Smooth muscle cell (in vitro differentiated cells): ENCODE results near the gene MYOT. TPM values are rescaled to one million over a fixed set of nuclear protein-coding genes. Genes with fewer than 3 reads are reported as not detected.
"Not testable (repeated sequence)": the region's sequence is repeated elsewhere in the genome, so short reads cannot be mapped to it uniquely, and the experiment has no call there.

Source experiments
- DNase-seq: peaks from one replicate; lab custom pipeline; 2025; ENCODE audit not compliant: unreplicated experiment; lab: John Stamatoyannopoulos, UW
- H2AFZ ChIP-seq: fragments of 200-600 bp; sonication (generic); 2 replicates; pipeline ENCODE4 v1.6.0; 2016; ENCODE audit warnings: antibody characterized with exemption, low read depth, mild to moderate bottlenecking
- H3F3A ChIP-seq: fragments of 200-600 bp; sonication (generic); 2 replicates; pipeline ENCODE4 v1.6.0; 2017; ENCODE audit warnings: antibody characterized with exemption, low read depth
- H3K27ac ChIP-seq: fragments of 200-600 bp; sonication (generic); 2 replicates; pipeline ENCODE4 v1.5.1; 2016; ENCODE audit warnings: low read depth, mild to moderate bottlenecking
- H3K27me3 ChIP-seq: fragments of 200-600 bp; sonication (generic); 2 replicates; pipeline ENCODE4 v1.6.1; 2016; ENCODE audit warnings: low read depth, mild to moderate bottlenecking
- H3K36me3 ChIP-seq: fragments of 200-600 bp; sonication (generic); 2 replicates; pipeline ENCODE4 v1.5.1; 2016; ENCODE audit warnings: low read depth
- H3K4me1 ChIP-seq: fragments of 200-600 bp; sonication (generic); 2 replicates; pipeline ENCODE4 v1.5.1; 2016; ENCODE audit warnings: low read depth
- H3K4me2 ChIP-seq: fragments of 200-600 bp; sonication (generic); 2 replicates; pipeline ENCODE4 v1.6.0; 2016; ENCODE audit warnings: mild to moderate bottlenecking
- H3K4me3 ChIP-seq: fragments of 200-600 bp; sonication (generic); 2 replicates; pipeline ENCODE4 v1.5.1; 2016; ENCODE audit warnings: mild to moderate bottlenecking
- H3K79me2 ChIP-seq: fragments of 200-600 bp; sonication (generic); 2 replicates; pipeline ENCODE4 v1.6.0; 2016; ENCODE audit warnings: low read depth, mild to moderate bottlenecking
- H3K9ac ChIP-seq: fragments of 200-600 bp; sonication (generic); 2 replicates; pipeline ENCODE4 v1.6.0; 2016; ENCODE audit warnings: low read depth
- H3K9me3 ChIP-seq: fragments of 200-600 bp; sonication (generic); replicated peaks from 2 replicates; pipeline ENCODE4 v1.5.1; 2016; ENCODE audit warnings: low read depth
- H4K20me1 ChIP-seq: fragments of 200-600 bp; sonication (generic); 2 replicates; pipeline ENCODE4 v1.6.0; 2016; ENCODE audit warnings: low read depth
- CTCF ChIP-seq: fragments of 200-600 bp; sonication (generic); IDR thresholded peaks from 2 replicates; pipeline ENCODE4 v1.5.1; 2017; ENCODE audit warnings: borderline replicate concordance, mild to moderate bottlenecking, antibody characterized with exemption; ENCODE audit not compliant: insufficient read depth, poor library complexity, severe bottlenecking
- WGBS: methylation state at CpG from one replicate; pipeline ENCODE4 v1.1.7; 2016; ENCODE audit warnings: low lambda C conversion rate; 5-methylcytosine and 5-hydroxymethylcytosine counted together
- polyA plus RNA-seq: library from polyadenylated mRNA; unstranded; fragments of >200 nt; fragmentation: Nextera tagmentation; extraction: Ambion mirVana; gene quantifications from 2 replicates; pipeline ENCODE4 v1.2.1, GENCODE V29; 2016
- total RNA-seq: library from RNA; depleted of rRNA; stranded (reverse); fragments of >200 nt; gene quantifications from 2 replicates; pipeline ENCODE4 v1.2.3, GENCODE V29; 2014

The MYOT gene
- total and polyA plus RNA-seq, 2 experiments from 2014 or later, result 0.29 TPM; not detected in 1

- no peak overlapping the region for H3K4me3 ChIP-seq
- no peaks in the 10 kb centered on the region for H3K79me2 ChIP-seq
- H4K20me1 ChIP-seq, result no peaks in the 10 kb centered on the region
- H2AFZ ChIP-seq, result no peak overlapping the region
- no peak for TF ChIP-seq CTCF
- H3K4me1 ChIP-seq, result no peaks in the 10 kb centered on the region
- H3K9me3 ChIP-seq, result no peaks in the 10 kb centered on the region
- WGBS, result 91% methylated on average over 5 of the region's 5 CpGs
- H3F3A ChIP-seq, result no peaks in the 10 kb centered on the region
- DNase-seq, result no peak
- H3K36me3 ChIP-seq, result no peaks in the 10 kb centered on the region
- H3K4me2 ChIP-seq, result no peak overlapping the region
- no peak overlapping the region for H3K9ac ChIP-seq
- no peaks in the 10 kb centered on the region for H3K27me3 ChIP-seq
- H3K27ac ChIP-seq, result no peak overlapping the region
These were observed 8.7 kb upstream of the MYOT start for GRCh38 chr5:137858954-137859353.

- no peak overlapping the region for H3K27ac ChIP-seq
- no peak overlapping the region for H3K4me3 ChIP-seq
- no peaks in the 10 kb centered on the region for H3K4me1 ChIP-seq
- H3K4me2 ChIP-seq, result no peak overlapping the region
- H3K9me3 ChIP-seq, result no peaks in the 10 kb centered on the region
- DNase-seq, result no peak
- WGBS, result 90% methylated on average over 3 of the region's 3 CpGs
- H2AFZ ChIP-seq, result no peak overlapping the region
- no peaks in the 10 kb centered on the region for H3K36me3 ChIP-seq
- no peak overlapping the region for H3K9ac ChIP-seq
- H4K20me1 ChIP-seq, result no peaks in the 10 kb centered on the region
- no peaks in the 10 kb centered on the region for H3K79me2 ChIP-seq
- TF ChIP-seq CTCF, result no peak
- H3F3A ChIP-seq, result no peaks in the 10 kb centered on the region
- H3K27me3 ChIP-seq, result peaks cover 6% of the 10 kb centered on the region
These were observed 5.4 kb upstream of the MYOT start for GRCh38 chr5:137862251-137862650.

- H3K27ac ChIP-seq, H3K36me3 ChIP-seq, H3F3A ChIP-seq, H4K20me1 ChIP-seq, H3K27me3 ChIP-seq, H3K9ac ChIP-seq, H2AFZ ChIP-seq, H3K4me3 ChIP-seq, DNase-seq, H3K4me2 ChIP-seq, H3K79me2 ChIP-seq, H3K4me1 ChIP-seq, H3K9me3 ChIP-seq: not testable (repeated sequence)
- WGBS, result 89% methylated on average over 6 of the region's 6 CpGs
These were observed 4.0 kb upstream of the MYOT start for GRCh38 chr5:137863653-137864052.

GRCh38 chr5:137866541-137867388 lies 895 bp upstream of the MYOT start:
- Histone ChIP-seq H3K79me2 (no peaks in the 10 kb centered on the region), H3K9ac (no peak overlapping the region), H3K27me3 (peaks cover 12% of the 10 kb centered on the region), H3K9me3 (no peaks in the 10 kb centered on the region), H3K4me1 (no peaks in the 10 kb centered on the region), H3K36me3 (no peaks in the 10 kb centered on the region), H3K4me3 (no peak overlapping the region), H4K20me1 (no peaks in the 10 kb centered on the region), H2AFZ (no peak overlapping the region), H3K4me2 (no peak overlapping the region), H3F3A (no peaks in the 10 kb centered on the region), H3K27ac (no peak overlapping the region)
- DNase-seq, result no peak
- TF ChIP-seq CTCF, result no peak
- WGBS, result 94% methylated on average over 4 of the region's 4 CpGs
